SKM-1 (cell line): Measurements from ENCODE around the gene DKC1.
A peak's percentile ranks its signal among the peaks of the same experiment; 100 is the strongest.

Experiments used
- DNase-seq: peaks from one replicate; lab custom pipeline; 2025; ENCODE audit not compliant: unreplicated experiment; lab: John Stamatoyannopoulos, UW

The DKC1 gene

GRCh38 chrX:154735695-154736393 is 26.8 kb upstream of the DKC1 start:
- DNase-seq = no peak

- no peak for DNase-seq
Measured at GRCh38 chrX:154737136-154737535, 25.5 kb upstream of the DKC1 start.

GRCh38 chrX:154738011-154738738 is 24.5 kb upstream of the DKC1 start:
- no peak for DNase-seq

- no peak for DNase-seq
Measured at GRCh38 chrX:154739952-154740465, 22.7 kb upstream of the DKC1 start.

GRCh38 chrX:154742613-154743012 is 20.1 kb upstream of the DKC1 start:
- no peak for DNase-seq

- no peak for DNase-seq
Measured at GRCh38 chrX:154748712-154749339, 13.8 kb upstream of the DKC1 start.

GRCh38 chrX:154749856-154750255 is 12.8 kb upstream of the DKC1 start:
- no peak for DNase-seq

- no peak for DNase-seq
Measured at GRCh38 chrX:154750301-154751202, 12.1 kb upstream of the DKC1 start, which contains the start of gene GAB3. Gene GAB3 (minus strand): TSS chrX:154751077. CDS start chrX:154751025, 52 bp downstream.

- peak; percentile 9 for DNase-seq
Measured at GRCh38 chrX:154751203-154751668, 11.4 kb upstream of the DKC1 start.

GRCh38 chrX:154751669-154752271 is 10.9 kb upstream of the DKC1 start:
- no peak for DNase-seq

GRCh38 chrX:154758696-154759095 is 4.0 kb upstream of the DKC1 start:
- DNase-seq = no peak

GRCh38 chrX:154761977-154762536 is 607 bp upstream of the DKC1 start:
- no peak for DNase-seq

- DNase-seq = no peak
Measured at GRCh38 chrX:154774622-154775021, 12.0 kb downstream of the DKC1 start.

GRCh38 chrX:154775419-154776349 is 13.0 kb downstream of the DKC1 start:
- no peak for DNase-seq

GRCh38 chrX:154776753-154777152 is 14.1 kb downstream of the DKC1 start:
- DNase-seq = no peak

- no peak for DNase-seq
Measured at GRCh38 chrX:154779261-154779660, 16.6 kb downstream of the DKC1 start.

GRCh38 chrX:154780968-154781367 is 18.3 kb downstream of the DKC1 start:
- no peak for DNase-seq

GRCh38 chrX:154784149-154784995 is 21.7 kb downstream of the DKC1 start:
- no peak for DNase-seq
